ENCODE measurements around the gene PFKP. TPM values are rescaled to one million over a fixed set of nuclear protein-coding genes. Genes with fewer than 3 reads are reported as not detected.

The PFKP gene
- total RNA-seq, 1 donor from 2014 or later = 12.5 TPM

DNA sequence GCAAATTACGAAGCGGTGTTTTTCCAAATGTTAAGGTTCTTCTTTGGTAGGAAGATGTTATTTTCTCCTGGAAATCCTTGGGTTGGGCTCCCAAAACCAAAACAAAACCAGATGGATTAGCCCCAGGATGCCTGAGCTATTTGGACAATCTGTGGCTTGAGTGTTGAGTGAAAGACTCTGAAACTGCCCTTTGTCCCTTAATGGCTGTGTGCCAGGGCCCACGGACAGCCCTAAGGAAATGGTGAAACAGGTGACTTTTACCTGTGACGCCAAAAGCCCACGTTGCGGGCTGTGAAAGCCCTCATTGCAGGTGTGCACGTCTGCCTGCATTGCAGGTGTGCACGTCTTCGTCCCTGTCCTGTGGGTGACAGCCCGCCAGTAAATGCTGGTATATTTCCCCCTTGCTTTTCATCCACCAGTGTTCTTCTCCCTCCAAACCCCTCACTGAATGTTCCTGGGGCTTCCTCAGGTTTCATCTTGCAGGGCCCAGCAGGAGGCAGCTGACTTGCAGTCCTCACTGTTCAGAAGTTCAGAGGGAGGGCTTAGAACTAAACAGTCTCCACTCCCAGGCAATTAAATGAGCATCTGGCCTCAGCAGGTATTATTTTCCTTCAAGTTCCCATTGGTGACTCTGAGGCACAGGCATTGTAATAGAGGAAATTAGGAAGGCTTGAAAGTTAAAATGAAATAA, 10.7 kb downstream of the PFKP start:
- H3K9ac ChIP-seq (ENCODE audit: low read depth in 1 of 3, low read length in 3 of 3) = no peak overlapping the region
- no peaks in the 10 kb centered on the region for H3K9me3 ChIP-seq (ENCODE audit: control insufficient read depth in 3 of 3, low read length in 3 of 3)
- H3K27ac ChIP-seq (ENCODE audit: low read depth, low read length) = no peak overlapping the region
- no peak overlapping the region for H3K4me3 ChIP-seq (ENCODE audit: low read length in 3 of 3)
- no peaks in the 10 kb centered on the region for H3K36me3 ChIP-seq (ENCODE audit: control insufficient read depth in 3 of 3, insufficient read depth in 3 of 3, low read length in 3 of 3)
- H3K27me3 ChIP-seq (ENCODE audit: control insufficient read depth in 3 of 3, insufficient read depth in 3 of 3, low read length in 3 of 3) = peaks cover 0 to 1% (median 0%) of the 10 kb centered on the region in 3 donors
- H3K4me1 ChIP-seq (ENCODE audit: control insufficient read depth in 3 of 3, insufficient read depth in 3 of 3, low read length in 3 of 3) = no peaks in the 10 kb centered on the region

DNA sequence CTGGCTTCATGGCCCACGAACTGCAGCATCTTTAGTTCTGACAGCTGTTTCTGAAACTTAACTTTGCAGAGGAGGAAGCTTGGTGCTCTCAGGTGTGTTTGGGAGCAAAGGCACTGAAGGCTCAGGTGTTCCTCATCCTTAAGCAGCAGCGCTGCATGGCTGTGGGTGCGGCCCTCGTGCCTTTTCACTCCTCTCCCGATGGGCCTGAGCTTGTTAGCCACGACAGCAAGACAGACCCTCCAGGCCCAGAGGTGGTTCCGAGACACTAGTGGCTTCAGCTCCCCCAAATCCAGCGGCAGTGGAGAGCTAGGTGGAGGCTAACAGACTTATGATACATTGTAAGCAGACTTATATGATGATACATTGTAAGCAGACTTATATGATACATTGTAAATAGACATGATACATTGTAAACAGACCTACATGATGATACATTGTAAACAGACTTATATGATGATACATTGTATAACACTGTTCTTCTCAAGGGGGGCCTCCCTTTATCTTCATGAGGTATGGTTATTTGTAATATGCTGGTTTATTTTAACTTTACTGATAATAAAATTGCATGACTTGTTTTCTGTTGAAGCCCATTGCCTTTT, 14.1 kb downstream of the PFKP start:
- H3K4me3 ChIP-seq (ENCODE audit: low read length in 3 of 3) = no peak overlapping the region
- H3K36me3 ChIP-seq (ENCODE audit: control insufficient read depth in 3 of 3, insufficient read depth in 3 of 3, low read length in 3 of 3) = no peaks in the 10 kb centered on the region
- H3K4me1 ChIP-seq (ENCODE audit: control insufficient read depth in 3 of 3, insufficient read depth in 3 of 3, low read length in 3 of 3) = no peaks in the 10 kb centered on the region
- H3K9me3 ChIP-seq (ENCODE audit: control insufficient read depth in 3 of 3, low read length in 3 of 3) = no peaks in the 10 kb centered on the region
- H3K27ac ChIP-seq (ENCODE audit: low read depth, low read length) = no peak overlapping the region
- no peaks in the 10 kb centered on the region for H3K27me3 ChIP-seq (ENCODE audit: control insufficient read depth in 3 of 3, insufficient read depth in 3 of 3, low read length in 3 of 3)
- no peak overlapping the region for H3K9ac ChIP-seq (ENCODE audit: low read depth in 1 of 3, low read length in 3 of 3)

DNA sequence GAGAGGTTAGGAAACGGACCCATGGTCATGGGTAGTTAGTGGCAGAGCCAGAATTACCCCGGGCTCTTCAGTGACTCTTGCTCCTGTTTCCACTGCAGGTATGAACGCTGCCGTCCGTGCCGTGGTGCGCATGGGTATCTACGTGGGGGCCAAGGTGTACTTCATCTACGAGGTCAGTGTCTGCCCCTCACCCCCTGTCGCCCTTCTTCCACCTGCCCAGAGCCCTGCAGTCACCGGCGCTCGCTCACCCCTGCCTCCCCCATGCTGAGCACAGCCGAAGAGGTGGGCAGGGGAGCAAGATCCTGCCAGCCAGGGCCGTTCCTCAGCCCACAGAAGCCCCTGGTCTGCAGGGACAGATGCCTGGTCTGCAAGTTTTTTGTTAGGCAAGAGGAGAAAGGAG, 14.9 kb downstream of the PFKP start:
- Histone ChIP-seq H3K36me3 (ENCODE audit: control insufficient read depth in 3 of 3, insufficient read depth in 3 of 3, low read length in 3 of 3) (no peaks in the 10 kb centered on the region), H3K4me1 (ENCODE audit: control insufficient read depth in 3 of 3, insufficient read depth in 3 of 3, low read length in 3 of 3) (no peaks in the 10 kb centered on the region), H3K9me3 (ENCODE audit: control insufficient read depth in 3 of 3, low read length in 3 of 3) (no peaks in the 10 kb centered on the region), H3K27ac (ENCODE audit: low read depth, low read length) (no peak overlapping the region), H3K4me3 (ENCODE audit: low read length in 3 of 3) (no peak overlapping the region), H3K27me3 (ENCODE audit: control insufficient read depth in 3 of 3, insufficient read depth in 3 of 3, low read length in 3 of 3) (no peaks in the 10 kb centered on the region), H3K9ac (ENCODE audit: low read depth in 1 of 3, low read length in 3 of 3) (no peak overlapping the region)

DNA sequence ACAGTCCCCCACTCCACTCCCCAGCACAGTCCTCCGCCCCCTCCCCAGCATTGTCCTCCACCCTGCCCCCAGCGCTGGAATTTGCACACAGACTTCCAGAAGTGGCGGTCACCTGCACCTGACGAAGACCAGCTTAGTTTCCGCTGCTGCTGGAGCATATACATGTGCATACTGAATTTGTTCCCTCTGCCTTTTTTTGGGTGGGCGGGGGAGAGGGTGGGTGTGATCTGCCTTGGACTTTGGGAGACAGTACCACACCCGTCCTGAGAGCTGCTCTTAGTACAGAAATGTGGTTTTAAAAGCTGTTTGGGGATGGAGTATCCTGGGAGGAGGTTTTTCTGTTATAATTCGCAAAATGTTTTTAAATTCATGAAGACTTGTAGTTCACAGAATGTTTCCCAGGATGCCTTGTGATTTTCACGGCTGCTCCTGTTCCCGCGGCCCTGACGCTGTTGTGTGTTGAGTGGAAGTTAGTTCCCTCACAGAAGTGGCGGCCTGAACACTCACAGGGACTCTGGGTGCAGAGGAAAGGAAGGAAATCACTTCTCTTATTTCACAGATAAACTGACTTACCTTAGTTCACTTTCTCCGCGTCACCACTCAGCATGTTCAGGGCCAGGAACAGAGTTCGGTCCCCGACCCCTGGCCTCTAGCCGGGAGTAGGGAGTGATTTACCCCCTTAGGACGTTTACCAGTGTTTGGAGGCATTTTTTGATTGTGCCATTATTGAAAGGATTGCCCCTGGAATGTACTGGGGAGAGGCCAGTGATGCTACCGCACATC, 18.6 kb downstream of the PFKP start:
- Histone ChIP-seq H3K9me3 (ENCODE audit: control insufficient read depth in 3 of 3, low read length in 3 of 3) (no peaks in the 10 kb centered on the region), H3K27me3 (ENCODE audit: control insufficient read depth in 3 of 3, insufficient read depth in 3 of 3, low read length in 3 of 3) (no peaks in the 10 kb centered on the region), H3K27ac (ENCODE audit: low read depth, low read length) (no peak overlapping the region), H3K4me3 (ENCODE audit: low read length in 3 of 3) (no peak overlapping the region), H3K4me1 (ENCODE audit: control insufficient read depth in 3 of 3, insufficient read depth in 3 of 3, low read length in 3 of 3) (peaks cover 1 to 3% (median 2%) of the 10 kb centered on the region in 3 donors), H3K36me3 (ENCODE audit: control insufficient read depth in 3 of 3, insufficient read depth in 3 of 3, low read length in 3 of 3) (no peaks in the 10 kb centered on the region), H3K9ac (ENCODE audit: low read depth in 1 of 3, low read length in 3 of 3) (no peak overlapping the region)

DNA sequence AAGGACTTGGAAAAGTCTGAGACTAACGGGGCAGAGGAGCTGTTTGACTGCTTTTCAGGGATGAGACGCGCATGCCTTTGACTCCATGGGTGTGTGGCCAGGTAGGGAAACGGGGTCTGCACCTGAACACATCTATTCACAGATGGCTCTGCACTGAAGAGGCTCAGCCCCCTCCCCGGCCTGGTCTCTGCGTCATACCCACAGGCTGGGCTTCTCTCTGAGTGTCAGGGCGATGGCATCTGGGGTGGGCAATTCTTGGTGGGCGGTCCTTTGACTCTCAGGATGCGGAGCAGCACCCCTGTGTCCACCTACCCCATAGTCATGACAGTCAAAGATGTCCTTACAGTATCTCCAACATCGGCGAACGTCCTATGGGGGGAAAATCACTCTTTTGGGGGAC, 23.0 kb downstream of the PFKP start:
- H3K9ac ChIP-seq (ENCODE audit: low read depth in 1 of 3, low read length in 3 of 3) = no peak overlapping the region
- peaks cover 6 to 13% (median 8%) of the 10 kb centered on the region in 3 donors for H3K4me1 ChIP-seq (ENCODE audit: control insufficient read depth in 3 of 3, insufficient read depth in 3 of 3, low read length in 3 of 3)
- no peak overlapping the region for H3K4me3 ChIP-seq (ENCODE audit: low read length in 3 of 3)
- H3K27me3 ChIP-seq (ENCODE audit: control insufficient read depth in 3 of 3, insufficient read depth in 3 of 3, low read length in 3 of 3) = no peaks in the 10 kb centered on the region
- H3K9me3 ChIP-seq (ENCODE audit: control insufficient read depth in 3 of 3, low read length in 3 of 3) = no peaks in the 10 kb centered on the region
- no peaks in the 10 kb centered on the region for H3K36me3 ChIP-seq (ENCODE audit: control insufficient read depth in 3 of 3, insufficient read depth in 3 of 3, low read length in 3 of 3)
- H3K27ac ChIP-seq (ENCODE audit: low read depth, low read length) = no peak overlapping the region

DNA sequence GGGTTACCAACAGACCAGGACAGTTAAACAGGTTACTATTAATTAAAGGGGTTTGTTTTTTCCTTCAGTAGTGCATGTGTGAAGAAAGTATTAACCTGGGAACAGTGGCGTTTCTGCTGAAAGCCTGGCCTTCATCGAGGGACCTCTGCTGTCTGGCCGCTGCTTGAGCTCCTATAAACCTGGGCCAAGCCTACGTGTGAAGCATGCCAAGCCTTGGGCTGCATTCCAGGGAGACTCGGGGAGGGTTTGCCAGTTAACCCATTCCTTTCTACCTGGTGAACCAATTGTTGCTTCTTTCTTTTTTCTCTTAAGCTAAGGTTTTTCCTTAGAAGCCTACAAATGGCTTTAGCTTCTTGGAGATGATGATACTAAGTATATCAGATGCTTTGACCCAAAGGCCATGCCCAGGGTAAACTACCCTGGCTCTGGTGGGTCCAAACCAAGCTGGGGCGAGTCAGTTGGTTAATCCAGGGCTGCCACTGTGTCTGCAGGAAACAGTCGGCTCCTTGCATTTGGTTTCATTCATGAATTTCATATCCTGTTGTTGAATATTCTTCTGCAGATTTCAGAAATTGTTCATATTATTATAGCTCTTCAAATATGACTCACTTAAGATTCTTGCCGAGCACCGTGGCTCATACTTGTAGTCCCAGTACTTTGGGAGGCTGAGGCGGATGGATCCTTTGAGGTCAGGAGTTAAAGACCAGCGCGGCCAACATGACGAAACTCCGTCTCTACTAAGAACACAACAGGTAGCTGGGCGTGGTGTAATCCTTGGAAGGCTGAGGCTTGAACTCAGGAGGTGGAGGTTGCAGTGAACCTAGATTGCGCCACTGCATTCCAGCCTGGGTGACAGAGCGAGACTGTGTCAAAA, 23.8 kb downstream of the PFKP start:
- Histone ChIP-seq H3K36me3 (ENCODE audit: control insufficient read depth in 3 of 3, insufficient read depth in 3 of 3, low read length in 3 of 3) (no peaks in the 10 kb centered on the region), H3K9me3 (ENCODE audit: control insufficient read depth in 3 of 3, low read length in 3 of 3) (no peaks in the 10 kb centered on the region), H3K27ac (ENCODE audit: low read depth, low read length) (no peak overlapping the region), H3K4me1 (ENCODE audit: control insufficient read depth in 3 of 3, insufficient read depth in 3 of 3, low read length in 3 of 3) (peaks cover 9 to 18% (median 16%) of the 10 kb centered on the region in 3 donors), H3K4me3 (ENCODE audit: low read length in 3 of 3) (no peak overlapping the region), H3K9ac (ENCODE audit: low read depth in 1 of 3, low read length in 3 of 3) (no peak overlapping the region), H3K27me3 (ENCODE audit: control insufficient read depth in 3 of 3, insufficient read depth in 3 of 3, low read length in 3 of 3) (no peaks in the 10 kb centered on the region)

DNA sequence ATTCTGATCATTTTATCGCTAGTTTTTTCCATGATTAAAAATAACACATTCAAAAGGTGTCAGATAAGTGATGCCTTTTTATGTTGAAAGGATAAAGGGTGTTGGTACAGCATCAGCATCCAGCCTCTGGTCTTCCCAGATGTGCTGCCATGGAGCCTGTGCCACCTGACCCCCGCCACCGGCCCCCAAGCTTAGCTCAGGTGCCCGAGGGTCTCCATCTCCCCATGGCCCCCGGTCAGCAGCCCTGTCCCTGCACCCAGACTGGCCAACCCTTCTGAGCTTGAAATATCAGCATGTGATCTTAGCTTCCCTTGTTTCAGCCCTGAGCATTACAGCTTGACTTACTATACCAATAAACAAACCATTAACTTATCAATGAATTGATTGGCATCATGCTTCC, 24.6 kb downstream of the PFKP start:
- H3K4me1 ChIP-seq (ENCODE audit: control insufficient read depth in 3 of 3, insufficient read depth in 3 of 3, low read length in 3 of 3) = peaks cover 13 to 20% (median 18%) of the 10 kb centered on the region in 3 donors
- no peak overlapping the region for H3K4me3 ChIP-seq (ENCODE audit: low read length in 3 of 3)
- H3K36me3 ChIP-seq (ENCODE audit: control insufficient read depth in 3 of 3, insufficient read depth in 3 of 3, low read length in 3 of 3) = no peaks in the 10 kb centered on the region
- no peak overlapping the region for H3K27ac ChIP-seq (ENCODE audit: low read depth, low read length)
- H3K9ac ChIP-seq (ENCODE audit: low read depth in 1 of 3, low read length in 3 of 3) = no peak overlapping the region
- H3K9me3 ChIP-seq (ENCODE audit: control insufficient read depth in 3 of 3, low read length in 3 of 3) = no peaks in the 10 kb centered on the region
- H3K27me3 ChIP-seq (ENCODE audit: control insufficient read depth in 3 of 3, insufficient read depth in 3 of 3, low read length in 3 of 3) = no peaks in the 10 kb centered on the region

DNA sequence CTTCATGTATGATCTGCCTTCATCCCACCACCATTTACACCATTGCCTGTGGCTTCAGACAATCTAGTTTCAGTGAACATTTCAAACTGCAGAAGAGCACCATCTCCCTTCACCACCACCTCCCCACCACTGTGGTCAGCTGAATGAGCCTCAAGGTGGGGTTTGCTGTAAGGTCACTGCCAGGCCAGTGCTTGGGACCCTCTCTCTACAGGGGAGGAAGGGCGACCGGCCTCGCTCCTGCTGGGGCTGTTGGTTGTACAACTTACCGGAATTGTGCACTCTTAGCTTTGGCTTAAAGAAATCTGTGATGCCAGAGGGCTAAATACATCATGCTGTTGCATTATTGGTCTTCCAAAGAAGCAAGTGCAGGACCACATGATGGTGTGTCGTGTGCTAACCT, 26.6 kb downstream of the PFKP start:
- H3K4me3 ChIP-seq (ENCODE audit: low read length in 3 of 3) = no peak overlapping the region
- H3K9ac ChIP-seq (ENCODE audit: low read depth in 1 of 3, low read length in 3 of 3) = no peak overlapping the region
- no peaks in the 10 kb centered on the region for H3K9me3 ChIP-seq (ENCODE audit: control insufficient read depth in 3 of 3, low read length in 3 of 3)
- H3K27me3 ChIP-seq (ENCODE audit: control insufficient read depth in 3 of 3, insufficient read depth in 3 of 3, low read length in 3 of 3) = no peaks in the 10 kb centered on the region
- H3K36me3 ChIP-seq (ENCODE audit: control insufficient read depth in 3 of 3, insufficient read depth in 3 of 3, low read length in 3 of 3) = no peaks in the 10 kb centered on the region
- no peak overlapping the region for H3K27ac ChIP-seq (ENCODE audit: low read depth, low read length)
- H3K4me1 ChIP-seq (ENCODE audit: control insufficient read depth in 3 of 3, insufficient read depth in 3 of 3, low read length in 3 of 3) = peaks cover 13 to 20% (median 18%) of the 10 kb centered on the region in 3 donors

DNA sequence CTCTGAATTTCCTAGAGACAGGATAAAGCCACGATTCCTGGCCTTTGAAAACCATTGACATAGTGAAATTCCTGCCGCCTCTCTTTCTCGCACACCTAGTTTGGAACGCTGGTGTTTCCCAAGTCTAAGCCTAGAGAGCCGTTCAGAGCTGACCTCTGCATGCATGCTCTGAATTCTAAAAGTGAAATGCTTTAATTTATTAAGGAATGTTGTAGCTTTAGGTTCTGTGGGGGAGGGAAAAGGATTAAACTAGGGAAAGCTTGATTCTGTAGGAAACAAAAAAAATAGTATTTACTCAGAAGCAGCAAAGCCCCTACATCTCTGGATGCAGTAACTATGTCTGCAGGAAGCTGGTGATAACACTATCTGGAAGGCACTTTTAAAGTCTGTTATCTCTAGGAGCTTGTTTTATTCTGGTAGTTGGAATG, 27.3 kb downstream of the PFKP start:
- H3K27ac ChIP-seq (ENCODE audit: low read depth, low read length) = peak overlapping the region; percentile 54
- no peak overlapping the region for H3K9ac ChIP-seq (ENCODE audit: low read depth in 1 of 3, low read length in 3 of 3)
- H3K4me3 ChIP-seq (ENCODE audit: low read length in 3 of 3) = no peak overlapping the region

More for the DNA sequence above, 27.3 kb downstream of the PFKP start:
- no peaks in the 10 kb centered on the region for H3K9me3 ChIP-seq (ENCODE audit: control insufficient read depth in 3 of 3, low read length in 3 of 3)
- no peaks in the 10 kb centered on the region for H3K27me3 ChIP-seq (ENCODE audit: control insufficient read depth in 3 of 3, insufficient read depth in 3 of 3, low read length in 3 of 3)
- H3K36me3 ChIP-seq (ENCODE audit: control insufficient read depth in 3 of 3, insufficient read depth in 3 of 3, low read length in 3 of 3) = no peaks in the 10 kb centered on the region
- H3K4me1 ChIP-seq (ENCODE audit: control insufficient read depth in 3 of 3, insufficient read depth in 3 of 3, low read length in 3 of 3) = peaks cover 13 to 20% (median 18%) of the 10 kb centered on the region in 3 donors

Data from skeletal muscle tissue (tissue), 4 donors.